GM23248 (cell line): ENCODE data around the gene SFTPD. TPM values are rescaled to one million over a fixed set of nuclear protein-coding genes. Genes with fewer than 3 reads are reported as not detected.

Experiments
- DNase-seq: peaks from one replicate; pipeline ENCODE4 v3.0.0-alpha.2; 2015
- H2AFZ ChIP-seq: fragments of 200-600 bp; sonication (generic); 2 replicates; pipeline ENCODE4 v1.6.1; 2016; ENCODE audit warnings: antibody characterized with exemption
- H3F3A ChIP-seq: fragments of 200-600 bp; sonication (generic); 2 replicates; pipeline ENCODE4 v1.6.1; 2016; ENCODE audit warnings: mild to moderate bottlenecking, antibody characterized with exemption, mixed run types; ENCODE audit not compliant: insufficient read depth
- H3K27ac ChIP-seq: fragments of 200-600 bp; sonication (generic); 2 replicates; pipeline ENCODE4 v1.5.1; 2016; ENCODE audit warnings: mild to moderate bottlenecking
- H3K27me3 ChIP-seq: fragments of 200-600 bp; sonication (generic); replicated peaks from 2 replicates; pipeline ENCODE4 v1.6.1; 2016; ENCODE audit warnings: mild to moderate bottlenecking; ENCODE audit not compliant: insufficient read depth
- H3K36me3 ChIP-seq: fragments of 200-600 bp; sonication (generic); 2 replicates; pipeline ENCODE4 v1.6.1; 2016; ENCODE audit warnings: low read depth, mild to moderate bottlenecking
- H3K4me1 ChIP-seq: fragments of 200-600 bp; sonication (generic); 2 replicates; pipeline ENCODE4 v1.6.1; 2016; ENCODE audit warnings: mild to moderate bottlenecking; ENCODE audit not compliant: insufficient read depth
- H3K4me2 ChIP-seq: fragments of 200-600 bp; sonication (generic); one replicate; pipeline ENCODE4 v1.6.1; 2016; ENCODE audit warnings: mild to moderate bottlenecking; ENCODE audit not compliant: unreplicated experiment
- H3K4me3 ChIP-seq: fragments of 200-600 bp; sonication (generic); 2 replicates; pipeline ENCODE4 v1.5.1; 2016; ENCODE audit warnings: mild to moderate bottlenecking
- H3K79me2 ChIP-seq: fragments of 200-600 bp; sonication (generic); 2 replicates; pipeline ENCODE4 v1.6.1; 2016; ENCODE audit warnings: mild to moderate bottlenecking; ENCODE audit not compliant: insufficient read depth
- H3K9ac ChIP-seq: fragments of 200-600 bp; sonication (generic); 2 replicates; pipeline ENCODE4 v1.6.1; 2016; ENCODE audit warnings: mild to moderate bottlenecking
- H3K9me2 ChIP-seq: fragments of 200-600 bp; sonication (generic); 2 replicates; pipeline ENCODE4 v1.6.1; 2016; ENCODE audit warnings: mixed run types, mild to moderate bottlenecking, moderate library complexity; ENCODE audit not compliant: insufficient read depth
- H3K9me3 ChIP-seq: fragments of 200-600 bp; sonication (generic); one replicate; pipeline ENCODE4 v1.6.1; 2017; ENCODE audit warnings: low read depth
- H4K20me1 ChIP-seq: fragments of 200-600 bp; sonication (generic); 2 replicates; pipeline ENCODE4 v1.6.0; 2016; ENCODE audit not compliant: insufficient read depth
- EZH2 ChIP-seq: fragments of 200-600 bp; sonication (generic); IDR thresholded peaks from 2 replicates; pipeline ENCODE4 v1.6.1; 2018; ENCODE audit warnings: antibody characterized with exemption, mild to moderate bottlenecking; ENCODE audit not compliant: insufficient read depth, poor library complexity, severe bottlenecking
- EZH2phosphoT487 ChIP-seq: fragments of 200-600 bp; sonication (generic); IDR thresholded peaks from 2 replicates; pipeline ENCODE4 v1.6.1; 2018; ENCODE audit warnings: antibody characterized with exemption, moderate library complexity, mild to moderate bottlenecking, low read depth; ENCODE audit not compliant: insufficient read depth
- WGBS, 2 experiments: methylation state at CpG; one replicate each; pipeline ENCODE4 v1.1.6; 2015 to 2017; ENCODE audit warnings: low lambda C conversion rate in 2 of 2, low coverage in 1 of 2; ENCODE audit errors: missing lambda C conversion rate in 2 of 2; 5-methylcytosine and 5-hydroxymethylcytosine counted together
- in situ Hi-C: fragments of 300-500 bp; cut with MboI; formaldehyde crosslinking; loops from 2 replicates; pipeline ENCODE4 v1.15.0; 2020
- polyA plus RNA-seq: library from polyadenylated mRNA; unstranded; fragments of >200 nt; fragmentation: Nextera tagmentation; extraction: Ambion mirVana; gene quantifications from 2 replicates; pipeline ENCODE4 v1.2.1, GENCODE V29; 2016
- total RNA-seq: library from RNA; depleted of rRNA; stranded (reverse); fragments of >200 nt; shearing (Covaris generic); gene quantifications from 2 replicates; pipeline ENCODE4 v1.2.3, GENCODE V29; 2014

SFTPD gene
- total and polyA plus RNA-seq, 2 experiments from 2014 or later, result 0.46 TPM; not detected in 1

DNA sequence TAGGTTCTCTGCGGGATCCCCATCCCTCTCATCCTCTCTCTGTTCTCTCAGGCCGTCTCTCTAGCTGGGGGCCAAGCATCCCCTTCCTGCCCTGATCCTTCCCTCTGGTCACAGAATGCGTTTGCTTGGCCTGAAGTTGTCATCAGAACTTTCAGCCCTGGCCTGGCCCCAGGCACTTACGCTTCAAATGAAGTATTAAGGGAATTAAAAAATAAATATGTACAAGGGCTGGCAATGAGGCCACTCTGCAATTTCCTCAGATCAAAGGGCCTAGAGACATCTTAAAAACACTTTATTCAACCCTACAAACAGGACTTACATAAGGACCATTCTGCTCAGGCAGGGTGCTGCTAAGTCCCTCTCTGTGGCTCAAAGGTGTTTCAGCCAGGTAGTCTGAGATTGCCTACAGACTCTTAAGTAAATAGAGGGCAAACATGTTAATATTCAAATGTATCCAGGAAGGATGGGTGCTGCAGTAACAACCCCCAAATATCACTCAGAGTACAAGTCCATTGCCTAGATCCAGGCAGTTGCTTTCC is 16.0 kb downstream of the SFTPD start:
- Histone ChIP-seq H3K9ac (no peak overlapping the region), H3K9me2 (no peaks in the 10 kb centered on the region), H3K9me3 (no peaks in the 10 kb centered on the region), H3K27me3 (peaks cover 12% of the 10 kb centered on the region), H3K4me2 (no peak overlapping the region), H3K4me3 (no peak overlapping the region), H4K20me1 (no peaks in the 10 kb centered on the region), H3K4me1 (no peaks in the 10 kb centered on the region), H2AFZ (no peak overlapping the region), H3F3A (no peaks in the 10 kb centered on the region), H3K79me2 (no peaks in the 10 kb centered on the region), H3K27ac (no peak overlapping the region), H3K36me3 (no peaks in the 10 kb centered on the region)
- WGBS, 2 experiments, result 82 to 83% methylated on average over 4 of the region's 4 CpGs
- in situ Hi-C loops, result no loop called here
- DNase-seq, result no peak
- TF ChIP-seq EZH2 (no peak), EZH2phosphoT487 (no peak)

DNA sequence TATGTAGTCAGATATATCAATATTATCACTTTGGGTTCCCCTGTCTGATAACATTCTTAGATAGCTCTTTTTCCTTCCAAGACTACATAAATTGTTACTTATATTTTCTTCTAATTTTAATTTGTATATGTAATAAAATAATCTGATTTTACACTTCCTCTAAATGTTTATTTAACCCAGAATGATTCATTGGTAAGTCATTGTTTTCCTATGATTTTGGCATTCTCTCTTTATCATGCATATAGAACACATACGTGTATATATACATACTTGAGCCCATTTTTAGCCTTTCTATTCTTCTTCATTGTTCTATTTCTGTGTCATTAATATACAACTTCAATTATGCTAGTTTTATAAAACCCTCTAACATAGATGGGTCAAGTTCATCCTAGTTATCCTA is 16.6 kb downstream of the SFTPD start:
- TF ChIP-seq EZH2phosphoT487 (no peak), EZH2 (no peak)
- no peak overlapping the region for H3K4me3 ChIP-seq
- in situ Hi-C loops, result no loop called here

DNA sequence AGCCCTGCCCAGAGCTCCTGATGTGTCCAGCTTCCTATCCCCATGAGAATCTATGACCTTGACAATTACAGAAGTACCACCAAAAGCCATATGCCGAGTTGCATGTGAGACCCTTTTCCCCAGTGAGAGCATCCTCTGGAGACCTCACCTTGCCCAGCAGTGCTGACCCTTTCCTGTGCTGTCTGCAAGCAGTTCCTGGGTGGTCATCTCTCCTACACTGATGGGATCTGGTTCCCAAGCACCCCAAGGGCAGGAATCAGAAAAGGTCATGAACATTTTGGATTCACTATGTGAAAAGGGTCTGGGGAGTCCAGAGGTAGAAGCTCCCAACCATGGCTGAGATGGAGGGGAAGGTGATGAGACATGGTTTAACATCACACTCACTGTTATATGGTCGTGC is 18.2 kb downstream of the SFTPD start:
- H3K4me2 ChIP-seq, result no peak overlapping the region
- H3K9ac ChIP-seq, result no peak overlapping the region
- H3K27ac ChIP-seq, result no peak overlapping the region
- H3K4me3 ChIP-seq, result no peak overlapping the region
- H3K36me3 ChIP-seq, result no peaks in the 10 kb centered on the region
- H3K9me3 ChIP-seq, result no peaks in the 10 kb centered on the region
- H3K4me1 ChIP-seq, result no peaks in the 10 kb centered on the region
- H4K20me1 ChIP-seq, result no peaks in the 10 kb centered on the region
- no peak for DNase-seq
- peaks cover 12% of the 10 kb centered on the region for H3K27me3 ChIP-seq
- WGBS, 2 experiments, result 2 to 6% methylated on average over 2 of the region's 2 CpGs
- no peaks in the 10 kb centered on the region for H3F3A ChIP-seq
- no peak for TF ChIP-seq EZH2phosphoT487
- TF ChIP-seq EZH2, result no peak
- no peak overlapping the region for H2AFZ ChIP-seq
- no peaks in the 10 kb centered on the region for H3K9me2 ChIP-seq
- no peaks in the 10 kb centered on the region for H3K79me2 ChIP-seq
- in situ Hi-C loops, result no loop called here

More for the DNA sequence above, 16.6 kb downstream of the SFTPD start:
- Histone ChIP-seq H3K9ac (no peak overlapping the region), H4K20me1 (no peaks in the 10 kb centered on the region), H3K4me2 (no peak overlapping the region), H3K79me2 (no peaks in the 10 kb centered on the region), H3K9me2 (no peaks in the 10 kb centered on the region), H3K9me3 (no peaks in the 10 kb centered on the region), H3K27ac (no peak overlapping the region), H3K4me1 (no peaks in the 10 kb centered on the region), H2AFZ (no peak overlapping the region), H3K36me3 (no peaks in the 10 kb centered on the region), H3F3A (no peaks in the 10 kb centered on the region), H3K27me3 (peaks cover 12% of the 10 kb centered on the region)
- WGBS, 2 experiments, result 87 to 97% methylated on average over 1 of the region's 1 CpG
- DNase-seq, result no peak

DNA sequence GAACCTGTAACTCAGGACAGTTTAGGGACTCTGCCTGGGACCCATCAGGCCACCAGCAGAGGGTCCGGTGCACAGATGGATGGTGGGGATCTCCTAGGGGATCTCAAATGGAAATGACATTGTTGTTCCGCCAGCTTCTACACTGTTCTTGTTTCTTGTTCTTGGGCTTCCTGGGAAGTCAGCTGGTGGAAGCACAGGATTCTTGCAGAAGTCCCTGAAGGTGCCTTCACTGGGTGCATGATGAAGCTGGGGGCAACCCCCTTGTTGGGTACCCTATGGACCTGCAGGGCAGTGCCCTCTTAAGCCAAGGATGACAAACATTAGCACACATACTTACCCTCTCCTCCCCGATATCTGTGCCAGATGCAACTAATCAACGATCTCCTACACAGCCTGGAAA is 18.6 kb downstream of the SFTPD start:
- no peaks in the 10 kb centered on the region for H3K79me2 ChIP-seq
- no peaks in the 10 kb centered on the region for H3K9me3 ChIP-seq
- no peaks in the 10 kb centered on the region for H4K20me1 ChIP-seq
- no peak overlapping the region for H3K4me2 ChIP-seq
- TF ChIP-seq EZH2phosphoT487, result no peak
- no peak for TF ChIP-seq EZH2
- WGBS, 2 experiments, result 14 to 18% methylated on average over 4 of the region's 4 CpGs
- H2AFZ ChIP-seq, result no peak overlapping the region
- in situ Hi-C loops, result no loop called here
- no peaks in the 10 kb centered on the region for H3F3A ChIP-seq
- H3K9me2 ChIP-seq, result no peaks in the 10 kb centered on the region
- no peak overlapping the region for H3K9ac ChIP-seq
- peaks cover 12% of the 10 kb centered on the region for H3K27me3 ChIP-seq
- no peak for DNase-seq
- no peak overlapping the region for H3K27ac ChIP-seq
- no peak overlapping the region for H3K4me3 ChIP-seq
- no peaks in the 10 kb centered on the region for H3K4me1 ChIP-seq
- no peaks in the 10 kb centered on the region for H3K36me3 ChIP-seq
